Measurements from ENCODE around the gene C22orf42.
"Not testable (repeated sequence)": the region's sequence is repeated elsewhere in the genome, so short reads cannot be mapped to it uniquely, and the experiment has no call there.

Gene C22orf42

DNA sequence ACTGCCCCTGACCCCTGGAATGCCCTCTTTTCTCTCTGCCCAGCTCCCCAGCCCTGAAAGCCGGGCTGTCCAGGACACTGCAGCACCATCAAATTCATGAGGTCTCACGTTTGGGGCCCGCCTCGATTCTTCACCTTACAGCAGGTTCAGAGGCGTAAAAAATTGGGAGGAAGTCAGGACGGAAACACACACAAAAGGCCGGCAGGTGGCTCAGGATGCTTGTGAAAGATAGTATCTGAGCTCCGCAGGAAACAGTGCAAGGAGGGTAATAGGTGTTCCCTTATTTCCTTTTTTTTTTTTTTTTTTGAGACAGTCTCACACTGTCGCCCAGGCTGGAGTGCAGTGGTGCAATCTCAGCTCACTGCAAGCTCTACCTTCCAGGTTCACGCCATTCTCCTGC is 41.6 kb upstream of the C22orf42 start:
- Histone ChIP-seq H3K4me3 (ENCODE audit: low read length) (no peak overlapping the region), H3K27ac (ENCODE audit: low read length) (no peak overlapping the region), H3K27me3 (ENCODE audit: low read depth, low read length) (peaks cover 10% of the 10 kb centered on the region), H4K20me1 (ENCODE audit: insufficient read depth, low read length) (no peaks in the 10 kb centered on the region), H3K4me2 (ENCODE audit: low read length) (no peak overlapping the region), H3K4me1 (ENCODE audit: low read length) (no peaks in the 10 kb centered on the region), H3K36me3 (replicated peaks; ENCODE audit: low read depth, low read length) (no peaks in the 10 kb centered on the region), H3K9ac (ENCODE audit: low read length) (no peak overlapping the region), H2AFZ (ENCODE audit: low read depth, low read length) (no peak overlapping the region), H3K9me3 (ENCODE audit: insufficient read depth, low read length) (no peaks in the 10 kb centered on the region), H3K79me2 (ENCODE audit: low read length) (no peaks in the 10 kb centered on the region)
- TF ChIP-seq EZH2phosphoT487 (IDR thresholded peaks at IDR 0.05; ENCODE audit: low read depth) (no peak), CTCF (IDR thresholded peaks at IDR 0.05; ENCODE audit: low read depth, low read length) (no peak; the same call in 1 of the 2 replicates)

- no peaks in the 10 kb centered on the region for H3K36me3 ChIP-seq (replicated peaks; ENCODE audit: low read depth, low read length)
- TF ChIP-seq CTCF (IDR thresholded peaks at IDR 0.05; ENCODE audit: low read depth, low read length): no peak
Observed at GRCh38 chr22:32199961-32200360, 40.9 kb upstream of the C22orf42 start.

DNA sequence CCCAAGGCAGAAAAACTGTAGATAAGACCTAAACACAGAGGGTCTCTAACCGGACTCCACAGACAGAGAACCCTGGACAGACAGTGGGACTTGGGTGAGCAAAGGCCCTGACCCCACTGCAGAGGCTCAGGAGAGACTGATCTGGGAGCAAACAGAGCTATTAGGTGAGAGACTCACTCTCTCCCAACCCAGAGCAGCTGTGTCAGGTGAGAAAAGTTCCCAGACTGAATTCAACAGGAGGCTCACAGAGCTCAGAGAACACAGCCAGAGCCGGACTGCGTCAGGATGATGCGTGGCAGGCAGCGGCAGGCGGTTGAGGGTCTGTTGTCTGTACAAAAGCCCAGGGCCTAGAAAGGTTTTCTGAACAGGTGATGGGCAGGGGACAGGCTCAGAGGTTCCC is 40.2 kb upstream of the C22orf42 start:
- Histone ChIP-seq H4K20me1 (ENCODE audit: insufficient read depth, low read length) (no peaks in the 10 kb centered on the region), H3K79me2 (ENCODE audit: low read length) (no peaks in the 10 kb centered on the region), H3K27ac (ENCODE audit: low read length) (no peak overlapping the region), H3K27me3 (ENCODE audit: low read depth, low read length) (peaks cover 10% of the 10 kb centered on the region), H2AFZ (ENCODE audit: low read depth, low read length) (no peak overlapping the region), H3K9ac (ENCODE audit: low read length) (no peak overlapping the region), H3K4me3 (ENCODE audit: low read length) (no peak overlapping the region), H3K4me2 (ENCODE audit: low read length) (no peak overlapping the region), H3K4me1 (ENCODE audit: low read length) (no peaks in the 10 kb centered on the region), H3K36me3 (replicated peaks; ENCODE audit: low read depth, low read length) (no peaks in the 10 kb centered on the region), H3K9me3 (ENCODE audit: insufficient read depth, low read length) (no peaks in the 10 kb centered on the region)
- TF ChIP-seq EZH2phosphoT487 (IDR thresholded peaks at IDR 0.05; ENCODE audit: low read depth): no peak

More at GRCh38 chr22:32199961-32200360, 40.9 kb upstream of the C22orf42 start:
- H3K27me3 ChIP-seq (ENCODE audit: low read depth, low read length): peaks cover 10% of the 10 kb centered on the region
- H3K9ac ChIP-seq (ENCODE audit: low read length): no peak overlapping the region
- H3K4me3 ChIP-seq (ENCODE audit: low read length): no peak overlapping the region
- no peaks in the 10 kb centered on the region for H4K20me1 ChIP-seq (ENCODE audit: insufficient read depth, low read length)
- no peak overlapping the region for H3K4me2 ChIP-seq (ENCODE audit: low read length)
- no peaks in the 10 kb centered on the region for H3K79me2 ChIP-seq (ENCODE audit: low read length)
- no peaks in the 10 kb centered on the region for H3K4me1 ChIP-seq (ENCODE audit: low read length)
- no peak overlapping the region for H2AFZ ChIP-seq (ENCODE audit: low read depth, low read length)
- H3K9me3 ChIP-seq (ENCODE audit: insufficient read depth, low read length): no peaks in the 10 kb centered on the region
- H3K27ac ChIP-seq (ENCODE audit: low read length): no peak overlapping the region

DNA sequence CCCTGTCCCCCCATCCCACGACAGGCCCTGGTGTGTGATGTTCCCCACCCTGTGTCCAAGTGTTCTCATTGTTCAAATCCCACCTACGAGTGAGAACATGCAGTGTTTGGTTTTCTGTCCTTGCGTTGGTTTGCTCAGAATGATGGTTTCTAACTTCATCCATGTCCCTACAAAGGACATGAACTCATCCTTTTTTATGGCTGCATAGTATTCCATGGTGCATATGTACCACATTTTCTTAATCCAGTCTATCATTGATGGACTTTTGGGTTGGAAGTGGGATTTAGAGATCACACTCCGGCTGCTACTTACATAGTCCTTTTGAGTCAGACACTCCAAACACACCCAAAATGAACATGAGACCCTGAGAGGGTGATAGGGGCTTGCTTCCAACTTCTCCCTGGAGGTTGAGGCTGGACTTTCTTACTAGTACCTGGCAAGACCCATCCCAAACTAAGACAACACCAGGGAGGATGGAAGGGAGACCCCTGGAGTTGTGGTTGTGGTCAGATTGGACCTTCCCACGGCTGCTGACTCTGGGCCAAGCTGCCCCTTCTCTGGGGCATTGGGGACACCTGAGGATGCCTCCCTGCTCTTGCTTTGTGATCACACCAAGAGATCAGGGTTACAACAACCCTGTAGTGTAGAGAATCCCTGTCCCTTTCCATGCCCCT is 38.6 kb upstream of the C22orf42 start:
- H3K4me1 ChIP-seq (ENCODE audit: low read length); H3K4me2 ChIP-seq (ENCODE audit: low read length); H3K9me3 ChIP-seq (ENCODE audit: insufficient read depth, low read length); H3K79me2 ChIP-seq (ENCODE audit: low read length); H2AFZ ChIP-seq (ENCODE audit: low read depth, low read length); H3K9ac ChIP-seq (ENCODE audit: low read length); H3K4me3 ChIP-seq (ENCODE audit: low read length); H3K27ac ChIP-seq (ENCODE audit: low read length); H4K20me1 ChIP-seq (ENCODE audit: insufficient read depth, low read length); H3K36me3 ChIP-seq (replicated peaks; ENCODE audit: low read depth, low read length): not testable (repeated sequence)
- H3K27me3 ChIP-seq (ENCODE audit: low read depth, low read length): peaks cover 13% of the 10 kb centered on the region

- not testable (repeated sequence) for H3K4me2 ChIP-seq (ENCODE audit: low read length); H3K27ac ChIP-seq (ENCODE audit: low read length); H3K79me2 ChIP-seq (ENCODE audit: low read length); H3K36me3 ChIP-seq (replicated peaks; ENCODE audit: low read depth, low read length); H3K9me3 ChIP-seq (ENCODE audit: insufficient read depth, low read length); H3K9ac ChIP-seq (ENCODE audit: low read length); H2AFZ ChIP-seq (ENCODE audit: low read depth, low read length); H3K4me3 ChIP-seq (ENCODE audit: low read length); H4K20me1 ChIP-seq (ENCODE audit: insufficient read depth, low read length); H3K4me1 ChIP-seq (ENCODE audit: low read length)
- peaks cover 17% of the 10 kb centered on the region for H3K27me3 ChIP-seq (ENCODE audit: low read depth, low read length)
Observed at GRCh38 chr22:32195900-32196299, 36.8 kb upstream of the C22orf42 start.

- peaks cover 27% of the 10 kb centered on the region for H3K27me3 ChIP-seq (ENCODE audit: low read depth, low read length)
- H4K20me1 ChIP-seq (ENCODE audit: insufficient read depth, low read length); H3K79me2 ChIP-seq (ENCODE audit: low read length): not testable (repeated sequence)
Observed at GRCh38 chr22:32193346-32193745, 34.2 kb upstream of the C22orf42 start.

GRCh38 chr22:32191021-32191420 is 31.9 kb upstream of the C22orf42 start:
- H3K79me2 ChIP-seq (ENCODE audit: low read length); H3K4me2 ChIP-seq (ENCODE audit: low read length); H3K9me3 ChIP-seq (ENCODE audit: insufficient read depth, low read length); H4K20me1 ChIP-seq (ENCODE audit: insufficient read depth, low read length); H3K27ac ChIP-seq (ENCODE audit: low read length); H3K36me3 ChIP-seq (replicated peaks; ENCODE audit: low read depth, low read length); H3K4me3 ChIP-seq (ENCODE audit: low read length); H3K4me1 ChIP-seq (ENCODE audit: low read length); H2AFZ ChIP-seq (ENCODE audit: low read depth, low read length); H3K9ac ChIP-seq (ENCODE audit: low read length): not testable (repeated sequence)
- H3K27me3 ChIP-seq (ENCODE audit: low read depth, low read length): peaks cover 22% of the 10 kb centered on the region

More at GRCh38 chr22:32193346-32193745, 34.2 kb upstream of the C22orf42 start:
- not testable (repeated sequence) for H3K4me2 ChIP-seq (ENCODE audit: low read length); H3K27ac ChIP-seq (ENCODE audit: low read length); H3K36me3 ChIP-seq (replicated peaks; ENCODE audit: low read depth, low read length); H3K9ac ChIP-seq (ENCODE audit: low read length); H3K4me1 ChIP-seq (ENCODE audit: low read length); H2AFZ ChIP-seq (ENCODE audit: low read depth, low read length); H3K9me3 ChIP-seq (ENCODE audit: insufficient read depth, low read length); H3K4me3 ChIP-seq (ENCODE audit: low read length)

All from OCI-LY3 (cell line).